ENCODE results near the gene SAMD4A.

DNA sequence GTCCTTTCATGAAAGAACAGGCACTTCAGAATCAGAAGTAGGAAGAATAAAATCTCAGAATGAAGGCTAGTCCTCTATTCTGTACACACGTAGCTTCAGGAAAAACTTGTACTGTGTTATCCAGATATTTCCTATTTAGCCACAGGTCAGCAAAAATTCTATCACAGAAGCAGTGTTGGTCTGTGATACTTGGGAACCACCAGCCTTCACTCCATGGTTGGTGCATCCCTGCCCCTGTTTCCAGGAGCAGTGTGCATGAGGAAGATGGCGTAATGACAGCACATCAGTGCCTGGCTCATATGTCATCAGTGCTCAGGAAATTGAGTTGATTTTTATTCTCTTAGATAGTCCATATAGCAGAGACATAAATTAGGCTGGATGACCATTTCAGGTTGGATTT is 87.7 kb downstream of the SAMD4A start:
- TF ChIP-seq, protein P1, sequence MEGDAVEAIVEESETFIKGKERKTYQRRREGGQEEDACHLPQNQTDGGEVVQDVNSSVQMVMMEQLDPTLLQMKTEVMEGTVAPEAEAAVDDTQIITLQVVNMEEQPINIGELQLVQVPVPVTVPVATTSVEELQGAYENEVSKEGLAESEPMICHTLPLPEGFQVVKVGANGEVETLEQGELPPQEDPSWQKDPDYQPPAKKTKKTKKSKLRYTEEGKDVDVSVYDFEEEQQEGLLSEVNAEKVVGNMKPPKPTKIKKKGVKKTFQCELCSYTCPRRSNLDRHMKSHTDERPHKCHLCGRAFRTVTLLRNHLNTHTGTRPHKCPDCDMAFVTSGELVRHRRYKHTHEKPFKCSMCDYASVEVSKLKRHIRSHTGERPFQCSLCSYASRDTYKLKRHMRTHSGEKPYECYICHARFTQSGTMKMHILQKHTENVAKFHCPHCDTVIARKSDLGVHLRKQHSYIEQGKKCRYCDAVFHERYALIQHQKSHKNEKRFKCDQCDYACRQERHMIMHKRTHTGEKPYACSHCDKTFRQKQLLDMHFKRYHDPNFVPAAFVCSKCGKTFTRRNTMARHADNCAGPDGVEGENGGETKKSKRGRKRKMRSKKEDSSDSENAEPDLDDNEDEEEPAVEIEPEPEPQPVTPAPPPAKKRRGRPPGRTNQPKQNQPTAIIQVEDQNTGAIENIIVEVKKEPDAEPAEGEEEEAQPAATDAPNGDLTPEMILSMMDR (conservative IDR thresholded peaks at IDR 0.05 in 1 of 2, IDR thresholded peaks at IDR 0.05 in 1 of 2; ENCODE audit: extremely low read depth in 1 of 2, insufficient read depth in 1 of 2, low read depth in 1 of 2, low read length in 2 of 2), result no peak
- no peak for TF ChIP-seq EZH2 (IDR thresholded peaks at IDR 0.05; ENCODE audit: borderline replicate concordance, low read length)

Measured in mammary epithelial cell (primary cell).